GM04503 (cell line): ENCODE data around the gene NFASC.

Source experiments
- DNase-seq: peaks from one replicate; pipeline ENCODE4 v3.0.0-alpha.2; 2012; ENCODE audit warnings: low read depth

Gene NFASC

GRCh38 chr1:204928671-204929486, 58.2 kb downstream of the NFASC start:
- DNase-seq: no peak

- DNase-seq: no peak
Observed at GRCh38 chr1:204929487-204930154, 59.0 kb downstream of the NFASC start.

GRCh38 chr1:204930155-204930523, 59.5 kb downstream of the NFASC start:
- peak; percentile 6 for DNase-seq

- DNase-seq: no peak
Observed at GRCh38 chr1:204931313-204931712, 60.7 kb downstream of the NFASC start.

- DNase-seq: no peak
Observed at GRCh38 chr1:204931768-204932572, 61.3 kb downstream of the NFASC start.

- DNase-seq: no peak
Observed at GRCh38 chr1:204932573-204932909, 61.9 kb downstream of the NFASC start.

- no peak for DNase-seq
Observed at GRCh38 chr1:204935155-204935554, 64.5 kb downstream of the NFASC start.

- no peak for DNase-seq
Observed at GRCh38 chr1:204936765-204937164, 66.1 kb downstream of the NFASC start.

- no peak for DNase-seq
Observed at GRCh38 chr1:204937901-204938300, 67.2 kb downstream of the NFASC start.

GRCh38 chr1:204940591-204940990, 69.9 kb downstream of the NFASC start:
- DNase-seq: no peak

- peak; percentile 5 for DNase-seq
Observed at GRCh38 chr1:204941421-204942338, 71.0 kb downstream of the NFASC start.

- DNase-seq: no peak
Observed at GRCh38 chr1:204943495-204943894, 72.8 kb downstream of the NFASC start.

- no peak for DNase-seq
Observed at GRCh38 chr1:204944662-204945061, 74.0 kb downstream of the NFASC start.

- DNase-seq: no peak
Observed at GRCh38 chr1:204945565-204945977, 74.9 kb downstream of the NFASC start.

GRCh38 chr1:204946640-204947039, 76.0 kb downstream of the NFASC start:
- DNase-seq: no peak

GRCh38 chr1:204947338-204947737, 76.7 kb downstream of the NFASC start:
- no peak for DNase-seq

- no peak for DNase-seq
Observed at GRCh38 chr1:204947747-204948146, 77.1 kb downstream of the NFASC start.

- no peak for DNase-seq
Observed at GRCh38 chr1:204950353-204951001, 79.8 kb downstream of the NFASC start.

GRCh38 chr1:204958317-204959307, 88.0 kb downstream of the NFASC start:
- DNase-seq: no peak

- no peak for DNase-seq
Observed at GRCh38 chr1:204959374-204959773, 88.7 kb downstream of the NFASC start.
